Cardiac fibroblast (primary cell): ENCODE results near the gene PHTF1.
"Not testable (repeated sequence)": the region's sequence is repeated elsewhere in the genome, so short reads cannot be mapped to it uniquely, and the experiment has no call there.

Experiments used
- DNase-seq, 2 donors: peaks; one replicate each; pipeline versions ENCODE4 v3.0.0 to v3.0.0-alpha.2; 2010; ENCODE audit warnings: low read depth in 2 of 2
- H3K4me3 ChIP-seq, 2 donors: replicated peaks in 1 of 2; 1 replicate in 1 of 2; 2 replicates in 1 of 2; pipeline ENCODE4 v1.5.1; 2011; ENCODE audit warnings: low read depth in 2 of 2, low read length in 2 of 2, mild to moderate bottlenecking in 2 of 2, moderate library complexity in 1 of 2
- TF ChIP-seq, protein P1 (sequence below): IDR thresholded peaks from one replicate; pipeline ENCODE4 v1.5.1; 2011; ENCODE audit warnings: low read depth, mild to moderate bottlenecking, low read length, inconsistent platforms

The PHTF1 gene

DNA sequence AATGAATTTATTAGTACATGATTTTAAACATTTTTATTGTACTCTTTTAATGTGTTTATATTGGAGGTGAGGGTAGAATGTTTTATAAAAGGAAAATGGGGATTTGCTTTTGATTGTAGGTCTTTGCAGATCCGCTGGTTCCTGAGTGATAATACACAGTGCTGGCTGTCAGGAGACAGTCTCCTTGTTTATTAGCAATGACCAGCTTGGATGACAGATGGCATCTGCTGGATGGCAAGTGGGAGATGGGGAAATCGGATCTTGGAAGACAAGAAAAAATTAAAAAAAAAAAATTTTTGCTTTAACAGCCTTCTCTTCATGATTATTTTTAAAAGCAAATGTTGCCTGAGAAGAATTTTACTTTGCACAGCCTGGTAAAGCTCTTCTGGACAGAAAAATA is 4.4 kb upstream of the PHTF1 start:
- TF ChIP-seq, protein P1, sequence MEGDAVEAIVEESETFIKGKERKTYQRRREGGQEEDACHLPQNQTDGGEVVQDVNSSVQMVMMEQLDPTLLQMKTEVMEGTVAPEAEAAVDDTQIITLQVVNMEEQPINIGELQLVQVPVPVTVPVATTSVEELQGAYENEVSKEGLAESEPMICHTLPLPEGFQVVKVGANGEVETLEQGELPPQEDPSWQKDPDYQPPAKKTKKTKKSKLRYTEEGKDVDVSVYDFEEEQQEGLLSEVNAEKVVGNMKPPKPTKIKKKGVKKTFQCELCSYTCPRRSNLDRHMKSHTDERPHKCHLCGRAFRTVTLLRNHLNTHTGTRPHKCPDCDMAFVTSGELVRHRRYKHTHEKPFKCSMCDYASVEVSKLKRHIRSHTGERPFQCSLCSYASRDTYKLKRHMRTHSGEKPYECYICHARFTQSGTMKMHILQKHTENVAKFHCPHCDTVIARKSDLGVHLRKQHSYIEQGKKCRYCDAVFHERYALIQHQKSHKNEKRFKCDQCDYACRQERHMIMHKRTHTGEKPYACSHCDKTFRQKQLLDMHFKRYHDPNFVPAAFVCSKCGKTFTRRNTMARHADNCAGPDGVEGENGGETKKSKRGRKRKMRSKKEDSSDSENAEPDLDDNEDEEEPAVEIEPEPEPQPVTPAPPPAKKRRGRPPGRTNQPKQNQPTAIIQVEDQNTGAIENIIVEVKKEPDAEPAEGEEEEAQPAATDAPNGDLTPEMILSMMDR, result no peak
- no peak overlapping the region for H3K4me3 ChIP-seq
- DNase-seq, result no peak

DNA sequence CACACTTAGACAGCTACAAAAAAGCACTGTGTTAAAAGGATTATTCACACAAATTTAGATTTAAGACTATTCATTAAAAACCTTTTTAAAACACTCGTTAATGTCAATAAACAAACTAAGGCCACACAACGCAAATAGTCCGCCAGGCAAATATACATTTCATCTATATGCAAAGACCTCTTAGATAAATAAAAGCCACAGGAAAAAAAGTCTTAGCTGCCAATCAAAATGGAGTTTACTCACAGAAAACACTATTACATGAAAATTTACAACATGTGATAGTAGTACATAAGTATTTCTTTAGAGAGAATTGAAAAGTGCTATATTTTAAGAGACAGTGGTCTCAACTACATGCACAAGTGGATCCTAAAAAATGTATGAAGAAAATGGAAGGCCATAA is 2.7 kb upstream of the PHTF1 start:
- no peak overlapping the region for H3K4me3 ChIP-seq
- TF ChIP-seq, protein P1, result no peak
- no peak for DNase-seq

DNA sequence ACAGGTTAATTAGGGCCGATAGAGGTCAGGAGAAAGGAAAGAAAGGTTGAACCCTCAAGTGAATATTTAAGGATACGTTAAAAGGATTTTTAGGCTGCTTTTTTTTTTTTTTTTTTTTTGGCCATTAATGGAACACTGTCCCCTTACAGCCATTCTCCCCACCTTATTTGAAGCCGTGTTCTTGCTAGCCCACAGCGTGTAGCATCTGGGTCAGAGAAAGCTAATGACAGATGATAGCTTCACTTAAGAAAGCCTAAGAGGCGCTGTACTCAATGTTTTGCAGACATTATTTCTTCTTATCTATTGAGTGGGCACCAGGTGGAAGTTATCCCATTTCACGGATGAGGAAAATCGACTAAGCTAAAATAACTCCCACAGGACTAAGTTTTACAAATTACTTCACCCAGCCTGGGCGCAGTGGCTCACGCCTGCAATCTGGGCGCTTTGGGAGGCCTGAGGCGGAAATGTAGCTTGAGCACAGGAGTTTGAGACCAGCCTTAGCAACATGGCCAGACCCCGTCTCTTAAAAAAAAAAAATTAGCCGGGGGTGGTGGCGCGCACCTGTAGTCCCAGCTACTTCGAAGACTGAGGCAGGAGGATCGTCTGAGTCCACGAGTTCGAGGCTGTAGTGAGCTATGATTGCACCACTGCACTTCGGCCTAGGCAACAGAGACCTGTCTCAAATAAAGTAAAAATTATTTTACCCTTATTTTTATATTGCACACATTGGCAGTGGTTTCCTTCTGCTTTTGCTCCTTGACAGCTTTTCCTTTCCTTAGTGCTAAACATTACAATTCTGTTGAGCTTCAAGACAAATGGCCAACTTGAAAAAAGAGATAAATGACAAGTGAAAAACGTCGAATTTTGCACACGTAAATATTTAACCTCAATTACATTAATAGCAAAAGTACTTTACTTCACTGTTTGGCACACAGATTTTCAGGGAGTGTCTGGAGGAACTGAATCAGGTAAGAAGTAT is 1.1 kb upstream of the PHTF1 start:
- peak in 1 of 2 donors; percentile 8 for DNase-seq
- TF ChIP-seq, protein P1, result no peak
- peak overlapping the region; percentile 80 to 86 for H3K4me3 ChIP-seq

DNA sequence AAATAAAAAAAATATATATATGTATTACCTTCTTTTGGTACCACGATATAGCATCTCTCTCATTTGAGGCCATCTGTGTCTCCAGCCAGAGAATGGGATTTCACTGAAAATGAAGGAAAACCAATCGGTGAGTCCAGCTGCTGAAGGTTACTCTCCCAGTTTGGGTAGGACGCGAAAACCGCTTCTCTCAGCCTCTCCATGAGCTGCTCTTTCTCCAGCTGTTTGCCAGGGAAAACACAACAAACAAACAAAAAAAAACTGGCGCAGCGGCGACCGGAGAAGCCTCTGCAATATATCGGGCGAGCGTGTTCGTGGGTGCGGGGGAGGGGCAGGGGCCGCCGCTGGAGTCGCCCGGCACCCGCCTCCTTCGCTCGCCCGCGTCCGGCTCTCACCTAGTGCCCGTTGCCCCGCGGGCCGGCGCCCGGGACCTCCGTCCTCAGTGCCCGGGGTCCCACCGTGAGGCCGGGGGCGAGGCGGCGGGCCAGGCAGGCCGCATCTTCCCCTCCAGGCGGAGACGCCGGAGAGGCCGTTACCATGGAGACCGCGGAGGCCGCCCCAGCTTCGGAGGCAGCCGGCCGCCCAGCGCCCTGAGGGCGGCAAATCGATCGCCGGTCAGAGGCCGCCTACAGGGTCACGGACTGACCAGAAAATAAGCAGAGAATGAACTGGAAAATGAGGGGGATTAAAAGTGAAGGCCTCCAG is 504 bp downstream of the PHTF1 start:
- DNase-seq, result peak; percentile 50 to 65
- H3K4me3 ChIP-seq, result peak overlapping the region; percentile 80 to 86
- TF ChIP-seq, protein P1, result no peak

DNA sequence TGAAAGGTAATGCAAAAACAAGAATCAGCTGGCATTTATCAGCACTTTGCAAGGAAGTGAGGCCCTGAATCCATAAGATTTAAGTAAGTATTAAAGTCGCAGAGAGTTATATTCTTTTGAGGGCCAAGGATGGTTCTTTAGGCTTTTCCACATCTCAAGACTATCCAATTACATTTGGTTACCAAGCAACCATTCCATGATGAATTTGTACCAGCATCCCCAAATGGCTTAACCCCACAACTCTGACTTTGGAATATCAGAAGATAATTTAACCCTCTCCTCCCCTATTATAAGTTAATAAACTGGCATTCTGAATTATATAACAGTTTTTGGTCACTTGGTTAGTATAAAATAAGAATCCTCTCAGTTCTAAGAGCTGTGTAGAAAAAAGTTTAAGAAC is 2.8 kb downstream of the PHTF1 start:
- no peak for DNase-seq
- TF ChIP-seq, protein P1, result no peak
- no peak overlapping the region for H3K4me3 ChIP-seq

DNA sequence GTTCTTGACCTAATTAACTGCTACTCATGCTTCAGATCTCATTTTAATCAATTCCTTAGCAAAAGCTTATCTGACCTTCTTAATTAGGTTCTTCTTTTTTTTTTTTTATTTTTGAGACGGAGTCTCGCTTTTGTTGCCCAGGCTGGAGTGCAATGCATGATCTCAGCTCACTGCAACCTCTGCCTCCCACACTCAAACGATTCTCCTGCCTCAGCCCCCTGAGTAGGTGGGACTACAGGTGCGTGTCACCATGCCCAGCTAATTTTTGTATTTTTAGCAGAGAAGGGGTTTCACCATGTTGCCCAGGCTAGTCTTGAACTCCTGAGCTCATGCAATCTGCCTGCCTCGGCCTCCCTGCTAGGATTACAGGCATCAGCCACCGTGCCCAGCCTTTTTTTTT is 6.0 kb downstream of the PHTF1 start:
- H3K4me3 ChIP-seq, DNase-seq: not testable (repeated sequence)

DNA sequence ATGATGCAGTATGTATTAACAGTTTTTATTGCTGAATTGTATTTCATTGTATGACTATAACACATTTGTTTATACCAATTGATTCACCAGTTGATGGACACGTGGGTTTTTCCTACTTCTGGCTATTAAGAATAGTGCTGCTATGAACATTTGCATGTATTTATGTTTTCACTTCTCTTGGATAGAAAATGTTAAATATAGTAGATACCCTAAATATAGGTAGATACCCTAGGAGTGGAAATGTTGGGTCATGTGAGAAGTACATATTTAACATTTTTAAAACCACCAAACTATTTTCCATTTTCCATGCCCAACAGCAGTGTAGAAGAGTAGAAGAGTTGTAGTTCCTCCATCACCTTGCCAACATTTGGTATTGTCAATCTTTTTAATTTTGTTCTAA is 7.8 kb downstream of the PHTF1 start:
- DNase-seq, result no peak

More for the DNA sequence above, 7.8 kb downstream of the PHTF1 start:
- H3K4me3 ChIP-seq, result no peak overlapping the region
- TF ChIP-seq, protein P1, result no peak
